Measurements from ENCODE around the gene NTRK3.
A peak's percentile ranks its signal among the peaks of the same experiment; 100 is the strongest.

NTRK3 gene

GRCh38 chr15:88256279-88257230, at the start of gene NTRK3:
Gene NTRK3, minus strand, starts transcription at chr15:88256739. Its CDS starts 586 bp downstream, at chr15:88256153.
- no peak for DNase-seq (ENCODE audit: low read depth)

GRCh38 chr15:88303395-88303794, 46.9 kb upstream of the NTRK3 start:
- DNase-seq (ENCODE audit: low read depth): no peak

- DNase-seq (ENCODE audit: low read depth): no peak
Observed at GRCh38 chr15:88302373-88302772, 45.8 kb upstream of the NTRK3 start.

DNA sequence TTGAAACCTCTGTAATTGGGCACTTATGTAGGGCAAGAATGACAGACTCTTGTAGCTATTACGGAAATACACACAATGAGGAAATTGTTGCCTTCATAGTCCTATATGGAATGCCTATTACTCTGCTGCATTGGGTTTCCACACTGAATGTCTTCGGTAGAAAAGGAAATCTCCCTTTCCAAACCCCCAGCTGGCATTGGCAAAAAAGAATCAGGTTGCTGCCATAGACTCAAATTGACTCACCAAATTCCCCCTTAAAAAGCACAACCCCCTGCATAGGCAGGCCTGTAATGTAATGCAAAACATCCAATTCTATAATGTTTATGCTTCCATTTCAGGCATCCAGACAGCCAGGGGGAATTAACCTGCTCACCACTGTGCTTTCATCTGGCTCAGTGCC, 44.8 kb upstream of the NTRK3 start:
- DNase-seq (ENCODE audit: low read depth): no peak

DNA sequence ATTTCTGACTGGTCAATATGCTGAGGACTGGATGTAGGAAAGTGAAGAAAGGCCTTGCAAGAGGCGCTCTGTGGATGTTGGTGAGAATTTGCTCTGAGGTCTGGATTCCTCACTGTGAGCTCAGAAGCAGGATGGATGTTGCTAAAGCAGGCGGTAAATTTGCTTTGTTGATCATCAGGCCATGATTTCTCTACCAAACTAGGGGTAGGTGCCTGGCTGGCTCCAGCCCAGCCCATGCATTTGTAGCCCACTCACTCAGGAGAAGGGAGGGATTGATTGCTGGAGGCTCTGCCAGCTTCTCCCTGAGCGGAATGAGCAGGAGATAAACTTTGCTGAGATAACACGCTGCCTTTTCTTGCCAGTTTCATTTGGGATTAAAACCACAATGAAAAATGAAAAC, 44.3 kb upstream of the NTRK3 start:
- DNase-seq (ENCODE audit: low read depth): no peak

DNA sequence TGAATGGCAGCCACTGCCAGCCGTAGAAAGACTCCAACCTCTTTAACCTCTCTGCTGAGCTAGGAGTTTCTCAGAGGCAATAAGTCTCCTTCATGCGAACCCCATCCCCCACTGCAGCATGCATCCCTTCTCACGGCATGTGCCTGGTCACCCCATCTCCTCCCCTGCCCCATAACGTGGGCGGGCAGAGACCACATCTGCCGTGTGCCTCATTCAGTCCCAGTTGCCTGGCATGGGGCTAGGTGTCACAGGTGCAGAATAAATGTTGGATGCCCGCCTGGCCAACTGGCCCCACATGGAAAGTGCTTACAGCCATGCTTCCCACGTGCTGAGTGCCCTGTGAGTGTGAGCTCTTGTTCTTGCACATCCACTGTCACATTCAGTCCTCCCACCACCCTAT, 43.5 kb upstream of the NTRK3 start:
- no peak for DNase-seq (ENCODE audit: low read depth)

DNA sequence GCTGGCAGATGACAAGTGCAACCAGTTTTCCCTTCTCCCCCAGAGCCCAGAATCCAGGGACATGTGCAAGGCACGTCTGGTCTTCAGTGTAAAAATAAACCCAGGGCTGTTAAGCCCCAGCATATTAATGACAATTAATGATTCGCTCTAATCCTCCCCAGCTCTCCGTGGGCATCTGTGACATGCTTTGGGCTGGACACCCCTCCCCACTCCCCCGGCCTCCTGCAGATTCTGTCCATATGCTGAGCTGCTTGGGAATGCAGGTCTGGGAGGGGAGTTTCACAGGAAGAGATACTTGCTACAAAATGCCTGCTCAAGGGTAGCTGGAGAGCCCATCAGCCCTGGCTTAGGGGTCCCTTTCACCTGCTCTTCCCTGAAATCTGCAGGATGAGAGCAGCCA, 43.0 kb upstream of the NTRK3 start:
- DNase-seq (ENCODE audit: low read depth): no peak

GRCh38 chr15:88288661-88289060, 32.1 kb upstream of the NTRK3 start:
- DNase-seq (ENCODE audit: low read depth): no peak

DNA sequence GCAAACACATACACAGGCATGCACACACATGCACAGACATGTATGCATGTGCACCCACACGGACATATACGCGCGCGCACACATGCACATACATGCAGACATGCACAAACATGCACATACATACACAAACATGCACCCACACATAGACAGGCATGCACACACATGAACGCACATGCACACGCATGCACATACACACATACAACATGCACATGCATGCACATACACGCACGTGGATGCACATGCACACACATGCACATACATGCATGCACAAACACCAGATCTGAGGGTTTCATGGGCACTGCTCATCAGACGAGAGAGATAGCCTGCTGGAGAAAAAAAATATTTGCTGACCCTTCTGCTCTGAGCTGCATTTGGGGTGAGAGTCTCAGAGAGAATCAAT, 31.7 kb upstream of the NTRK3 start:
- no peak for DNase-seq (ENCODE audit: low read depth)

- DNase-seq (ENCODE audit: low read depth): no peak
Observed at GRCh38 chr15:88284318-88284998, 27.9 kb upstream of the NTRK3 start.

DNA sequence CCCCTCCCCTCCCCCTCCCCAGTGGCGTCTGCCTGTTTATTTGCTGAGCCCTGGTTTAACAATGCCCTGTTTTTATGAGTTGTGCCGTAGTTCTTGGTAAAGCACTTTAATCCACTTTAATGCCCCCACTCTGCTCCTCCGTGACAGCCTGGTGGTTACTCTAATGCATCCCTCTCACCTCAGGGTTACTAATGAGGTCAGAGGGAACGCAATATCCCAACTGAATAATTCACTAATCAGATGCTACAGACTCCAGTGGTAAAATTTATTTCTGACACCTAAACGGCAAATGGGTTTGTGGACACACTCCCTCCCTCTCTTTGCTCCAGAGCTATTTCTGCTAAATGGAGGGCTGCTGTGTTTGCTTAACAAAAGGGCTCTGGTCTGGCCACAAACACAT, 26.1 kb upstream of the NTRK3 start:
- DNase-seq (ENCODE audit: low read depth): no peak

GRCh38 chr15:88276821-88277410, 20.4 kb upstream of the NTRK3 start:
- DNase-seq (ENCODE audit: low read depth): no peak

GRCh38 chr15:88275804-88276203, 19.3 kb upstream of the NTRK3 start:
- no peak for DNase-seq (ENCODE audit: low read depth)

DNA sequence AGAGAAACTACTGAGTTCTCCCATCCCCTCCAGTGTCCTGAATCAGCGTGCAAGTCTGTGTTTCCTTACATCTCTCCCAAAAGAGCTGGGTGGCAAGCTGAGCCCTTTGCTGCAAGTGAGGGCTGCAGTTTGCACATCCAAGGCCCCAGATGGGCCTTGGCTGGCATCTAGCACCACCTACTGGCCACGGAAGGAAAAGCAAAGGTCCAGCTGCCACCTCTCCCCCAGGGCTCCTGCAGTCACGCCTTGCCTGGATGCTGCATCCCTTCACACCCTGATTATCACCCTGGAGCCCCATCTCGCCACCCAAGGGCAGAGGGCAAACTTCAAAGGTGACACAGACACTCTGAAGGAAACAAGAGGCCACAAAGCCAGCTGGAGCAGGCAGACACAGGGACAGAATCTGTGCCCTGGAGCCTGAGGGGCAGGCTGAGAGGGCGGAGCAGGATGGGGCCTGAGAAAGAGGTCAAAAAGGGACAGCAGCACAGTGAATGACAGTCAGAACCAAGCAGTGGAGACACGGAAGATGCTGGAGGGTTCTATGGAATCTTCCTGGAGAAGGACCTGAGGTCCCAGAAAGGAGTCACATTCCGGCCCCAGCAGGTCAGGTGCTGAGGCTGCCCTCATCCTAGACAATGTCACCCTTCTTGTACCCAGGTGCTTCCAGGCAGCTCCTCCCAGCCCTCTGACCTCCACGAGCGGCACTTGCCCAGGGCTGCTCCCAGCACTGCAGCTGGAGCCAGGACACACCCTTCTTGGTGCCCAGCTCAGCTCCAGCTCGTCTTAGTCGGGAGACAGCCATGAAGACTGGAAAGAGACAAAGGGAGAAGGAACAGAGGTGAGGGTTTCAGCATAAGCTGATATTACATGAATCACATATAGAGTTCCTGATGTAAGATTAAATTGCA, 18.3 kb upstream of the NTRK3 start:
- DNase-seq (ENCODE audit: low read depth): peak; percentile 12

- DNase-seq (ENCODE audit: low read depth): no peak
Observed at GRCh38 chr15:88272421-88272820, 15.9 kb upstream of the NTRK3 start.

- no peak for DNase-seq (ENCODE audit: low read depth)
Observed at GRCh38 chr15:88269356-88270062, 13.0 kb upstream of the NTRK3 start.

- DNase-seq (ENCODE audit: low read depth): no peak
Observed at GRCh38 chr15:88267720-88268119, 11.2 kb upstream of the NTRK3 start.

GRCh38 chr15:88266170-88266569, 9.6 kb upstream of the NTRK3 start:
- DNase-seq (ENCODE audit: low read depth): no peak

- DNase-seq (ENCODE audit: low read depth): no peak
Observed at GRCh38 chr15:88264622-88265021, 8.1 kb upstream of the NTRK3 start.

DNA sequence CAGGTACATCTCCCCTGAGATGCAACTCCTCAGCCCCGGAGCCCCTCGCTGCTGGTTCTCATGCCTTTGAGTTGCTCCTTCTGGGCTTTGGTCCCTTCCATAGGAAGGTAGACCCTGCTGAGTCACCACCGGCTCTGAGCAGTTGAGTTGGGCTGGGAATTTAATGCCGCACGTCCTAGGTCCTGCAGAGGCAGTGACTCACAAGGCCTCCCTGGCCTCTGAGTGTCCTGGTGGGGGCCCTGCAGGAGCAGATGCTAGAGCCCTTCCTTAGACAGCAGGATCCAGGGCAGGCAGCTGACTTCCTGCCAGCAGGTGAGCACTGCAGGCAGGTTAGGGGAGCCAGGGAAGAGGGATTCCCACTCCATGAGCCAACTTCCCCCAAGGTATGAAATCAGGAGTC, 5.5 kb upstream of the NTRK3 start:
- no peak for DNase-seq (ENCODE audit: low read depth)

DNA sequence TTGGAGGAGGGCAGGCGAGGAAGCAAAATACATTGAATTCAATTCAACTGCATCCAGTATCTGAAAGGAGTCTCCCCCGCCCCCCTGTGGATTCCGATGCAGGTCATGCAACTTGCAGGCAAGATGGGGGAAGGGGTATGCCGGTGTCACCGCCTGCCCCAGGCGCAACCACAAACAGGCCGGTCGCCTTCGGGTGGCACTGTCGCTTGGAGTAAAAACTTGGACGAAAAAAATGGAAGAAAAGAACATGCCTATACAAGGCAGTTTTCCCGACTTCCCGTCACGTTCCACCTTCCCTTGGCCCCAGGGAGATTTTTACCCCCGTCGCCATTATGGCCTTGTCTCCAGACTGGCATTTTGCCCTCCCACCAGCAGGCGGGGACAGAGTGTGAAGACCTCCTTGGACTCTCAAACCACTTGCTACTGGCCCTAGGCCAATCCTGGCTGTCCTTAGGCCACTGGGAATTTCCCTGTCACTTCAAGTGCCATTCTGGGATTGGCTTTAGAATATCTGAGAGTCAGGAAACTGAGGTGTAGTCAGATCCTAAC, 1.6 kb upstream of the NTRK3 start:
- no peak for DNase-seq (ENCODE audit: low read depth)

Measured in activated T-helper 1 cell treated with Interleukin-2 at 50 U/mL for 16 hours (primary cell).